WTC11 (cell line): ENCODE measurements around the gene ADD2. TPM values are rescaled to one million over a fixed set of nuclear protein-coding genes. Genes with fewer than 3 reads are reported as not detected.

Experiments used
- ATAC-seq: fragments of 200-7000 bp; cut with Tn5 transposase; 2 replicates; pipeline ENCODE4 v1.10.0; 2021; ENCODE audit warnings: mild to moderate bottlenecking, moderate library complexity
- CTCF ChIA-PET: fragments of 300-600 bp; sonication (Branson Sonifier 250); formaldehyde crosslinking; loops from one replicate; lab custom pipeline; 2021; ENCODE audit warnings: antibody characterized with exemption; lab: Charles Lee
- POLR2A ChIA-PET: fragments of 350-600 bp; sonication (Branson Sonifier 250); formaldehyde crosslinking; loops from one replicate; lab custom pipeline; 2021; ENCODE audit warnings: antibody characterized with exemption; lab: Charles Lee
- DNase-seq: peaks from one replicate; pipeline ENCODE4 v3.0.0; 2021; ENCODE audit warnings: low spot score
- H3K27ac Mint-ChIP-seq: 2 replicates; pipeline ENCODE4 v1.8.0; 2021; ENCODE audit warnings: mixed read lengths
- H3K27me3 Mint-ChIP-seq: 2 replicates; pipeline ENCODE4 v1.8.0; 2021; ENCODE audit warnings: low read depth, mild to moderate bottlenecking, moderate library complexity, mixed read lengths
- H3K36me3 Mint-ChIP-seq: 2 replicates; pipeline ENCODE4 v1.8.0; 2021; ENCODE audit warnings: mixed read lengths
- H3K4me1 Mint-ChIP-seq: 2 replicates; pipeline ENCODE4 v1.8.0; 2022; ENCODE audit warnings: mixed read lengths
- H3K4me3 Mint-ChIP-seq: 2 replicates; pipeline ENCODE4 v1.8.0; 2021; ENCODE audit warnings: mild to moderate bottlenecking, moderate library complexity, mixed read lengths
- H3K9me3 Mint-ChIP-seq: 2 replicates; pipeline ENCODE4 v1.8.0; 2021; ENCODE audit warnings: mixed read lengths
- CBFB ChIP-seq: sonication (generic); formaldehyde crosslinking; IDR thresholded peaks from 2 replicates; pipeline ENCODE4 v1.8.1; 2022; ENCODE audit warnings: mild to moderate bottlenecking, low read depth, missing genetic modification reagents
- ELF4 ChIP-seq: sonication (generic); formaldehyde crosslinking; IDR thresholded peaks from 2 replicates; pipeline ENCODE4 v1.8.1; 2022; ENCODE audit warnings: low read depth, mild to moderate bottlenecking, moderate library complexity, missing genetic modification reagents
- ESRRA ChIP-seq: sonication (generic); formaldehyde crosslinking; IDR thresholded peaks from 2 replicates; pipeline ENCODE4 v1.8.1; 2022; ENCODE audit warnings: mild to moderate bottlenecking, missing genetic modification reagents, borderline replicate concordance
- FOXK1 ChIP-seq: sonication (generic); formaldehyde crosslinking; IDR thresholded peaks from 2 replicates; pipeline ENCODE4 v1.8.0; 2022; ENCODE audit warnings: mild to moderate bottlenecking, moderate library complexity, missing genetic modification reagents
- FOXP1 ChIP-seq: sonication (generic); formaldehyde crosslinking; IDR thresholded peaks from 2 replicates; pipeline ENCODE4 v1.8.0; 2022; ENCODE audit warnings: missing genetic modification reagents, mild to moderate bottlenecking, moderate library complexity, borderline replicate concordance
- HMGA2 ChIP-seq: fragments of 250-450 bp; sonication (Bioruptor Pico); IDR thresholded peaks from 2 replicates; pipeline ENCODE4 v1.4.0; 2021; ENCODE audit warnings: mild to moderate bottlenecking, moderate library complexity
- IRF2 ChIP-seq: sonication (generic); formaldehyde crosslinking; IDR thresholded peaks from 2 replicates; pipeline ENCODE4 v1.8.0; 2022; ENCODE audit warnings: low read depth, missing genetic modification reagents, borderline replicate concordance
- JUN ChIP-seq: sonication (generic); formaldehyde crosslinking; IDR thresholded peaks from 2 replicates; pipeline ENCODE4 v1.8.0; 2023; ENCODE audit warnings: mild to moderate bottlenecking, missing genetic modification reagents
- MXD4 ChIP-seq: fragments of 250-450 bp; sonication (Bioruptor Pico); IDR thresholded peaks from 2 replicates; pipeline ENCODE4 v1.8.0; 2021; ENCODE audit warnings: mild to moderate bottlenecking, moderate library complexity, borderline replicate concordance
- MYBL2 ChIP-seq: sonication (generic); formaldehyde crosslinking; IDR thresholded peaks from 2 replicates; pipeline ENCODE4 v1.8.1; 2023; ENCODE audit warnings: mild to moderate bottlenecking, moderate library complexity, missing genetic modification reagents
- NFYB ChIP-seq: sonication (generic); formaldehyde crosslinking; conservative IDR thresholded peaks from 2 replicates; pipeline ENCODE4 v1.8.0; 2022; ENCODE audit warnings: low read depth, missing genetic modification reagents
- NR2C2 ChIP-seq: sonication (generic); formaldehyde crosslinking; IDR thresholded peaks from 2 replicates; pipeline ENCODE4 v1.8.0; 2022; ENCODE audit warnings: mild to moderate bottlenecking, missing genetic modification reagents
- PRRX2 ChIP-seq: fragments of 250-450 bp; sonication (Bioruptor Pico); IDR thresholded peaks from 2 replicates; pipeline ENCODE4 v1.8.0; 2021; ENCODE audit warnings: mild to moderate bottlenecking
- RORB ChIP-seq: fragments of 250-450 bp; sonication (Bioruptor Pico); IDR thresholded peaks from 2 replicates; pipeline ENCODE4 v1.9.0; 2021; ENCODE audit warnings: mild to moderate bottlenecking
- SMAD3 ChIP-seq: sonication (generic); formaldehyde crosslinking; IDR thresholded peaks from 2 replicates; pipeline ENCODE4 v1.8.0; 2022; ENCODE audit warnings: missing genetic modification reagents, mild to moderate bottlenecking, borderline replicate concordance
- SOX15 ChIP-seq: fragments of 250-450 bp; sonication (Bioruptor Pico); IDR thresholded peaks from 2 replicates; pipeline ENCODE4 v1.9.0; 2021; ENCODE audit warnings: mild to moderate bottlenecking
- TEAD1 ChIP-seq: sonication (generic); formaldehyde crosslinking; IDR thresholded peaks from 2 replicates; pipeline ENCODE4 v1.8.0; 2022; ENCODE audit warnings: mild to moderate bottlenecking, missing genetic modification reagents
- TP53 ChIP-seq: sonication (generic); formaldehyde crosslinking; IDR thresholded peaks from 2 replicates; pipeline ENCODE4 v1.8.1; 2023; ENCODE audit warnings: mild to moderate bottlenecking, missing genetic modification reagents
- ZNF138 ChIP-seq: sonication (generic); formaldehyde crosslinking; conservative IDR thresholded peaks from 2 replicates; pipeline ENCODE4 v1.8.1; 2022; ENCODE audit warnings: mild to moderate bottlenecking, moderate library complexity, missing genetic modification reagents
- ZNF263 ChIP-seq: sonication (generic); formaldehyde crosslinking; IDR thresholded peaks from 2 replicates; pipeline ENCODE4 v1.8.1; 2022; ENCODE audit warnings: low read depth, mild to moderate bottlenecking, moderate library complexity, missing genetic modification reagents
- total RNA-seq: library from RNA; stranded (reverse); gene quantifications from 3 replicates; pipeline ENCODE4 v1.2.3, GENCODE V29; 2021
- TF ChIP-seq, protein P1 (sequence below): sonication (generic); formaldehyde crosslinking; IDR thresholded peaks from 2 replicates; pipeline ENCODE4 v1.8.0; 2023; ENCODE audit warnings: mild to moderate bottlenecking, missing genetic modification reagents
- TF ChIP-seq, protein P2 (sequence below): sonication (generic); formaldehyde crosslinking; IDR thresholded peaks from 2 replicates; pipeline ENCODE4 v1.8.0; 2022; ENCODE audit warnings: mild to moderate bottlenecking, missing genetic modification reagents
- TF ChIP-seq, protein P3 (sequence below): sonication (generic); formaldehyde crosslinking; IDR thresholded peaks from 2 replicates; pipeline ENCODE4 v1.8.1; 2022; ENCODE audit warnings: low read depth, mild to moderate bottlenecking, moderate library complexity, missing genetic modification reagents, borderline replicate concordance
- TF ChIP-seq, protein P4 (sequence below): sonication (generic); formaldehyde crosslinking; IDR thresholded peaks from 2 replicates; pipeline ENCODE4 v1.8.0; 2022; ENCODE audit warnings: mild to moderate bottlenecking, missing genetic modification reagents
- TF ChIP-seq, protein P5 (sequence below): fragments of 250-450 bp; sonication (Bioruptor Pico); IDR thresholded peaks from 2 replicates; pipeline ENCODE4 v2.1.2; 2022; ENCODE audit warnings: mild to moderate bottlenecking, moderate library complexity

ADD2 gene
- total RNA-seq, 1 experiment from 2014 or later, result 196 TPM

DNA sequence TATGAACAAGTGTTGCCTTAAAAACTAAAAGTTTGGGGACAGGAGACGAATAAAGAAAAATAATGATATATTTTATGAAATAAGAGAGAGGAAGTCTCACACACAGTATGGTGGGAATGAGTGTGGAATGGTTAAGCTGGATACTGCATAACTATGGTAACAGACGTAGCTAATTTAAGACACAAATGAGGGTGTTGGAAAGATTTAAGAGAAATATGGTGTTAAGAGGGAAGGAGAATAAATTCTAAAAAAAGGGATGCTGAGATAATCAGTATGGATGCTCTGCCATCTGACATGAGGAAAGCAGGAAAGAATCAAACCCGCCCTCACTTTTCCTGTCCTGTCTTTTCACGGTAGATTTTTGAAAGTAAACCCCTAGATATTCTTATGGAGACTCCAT is 10.6 kb downstream of the ADD2 start:
- ChIA-PET CTCF (no interaction called here), POLR2A (no interaction called here)
- TF ChIP-seq TP53 (CRISPR knock-in tag) (no peak), MYBL2 (CRISPR knock-in tag) (no peak), ZNF138 (CRISPR knock-in tag) (no peak), ZNF263 (no peak), NR2C2 (no peak), FOXK1 (no peak), CBFB (CRISPR knock-in tag) (no peak), MXD4 (CRISPR knock-in tag) (no peak), PRRX2 (CRISPR knock-in tag) (no peak), HMGA2 (CRISPR knock-in tag) (no peak), RORB (CRISPR knock-in tag) (no peak), IRF2 (CRISPR knock-in tag) (no peak), ELF4 (CRISPR knock-in tag) (no peak), FOXP1 (no peak)
- TF ChIP-seq, protein P1, sequence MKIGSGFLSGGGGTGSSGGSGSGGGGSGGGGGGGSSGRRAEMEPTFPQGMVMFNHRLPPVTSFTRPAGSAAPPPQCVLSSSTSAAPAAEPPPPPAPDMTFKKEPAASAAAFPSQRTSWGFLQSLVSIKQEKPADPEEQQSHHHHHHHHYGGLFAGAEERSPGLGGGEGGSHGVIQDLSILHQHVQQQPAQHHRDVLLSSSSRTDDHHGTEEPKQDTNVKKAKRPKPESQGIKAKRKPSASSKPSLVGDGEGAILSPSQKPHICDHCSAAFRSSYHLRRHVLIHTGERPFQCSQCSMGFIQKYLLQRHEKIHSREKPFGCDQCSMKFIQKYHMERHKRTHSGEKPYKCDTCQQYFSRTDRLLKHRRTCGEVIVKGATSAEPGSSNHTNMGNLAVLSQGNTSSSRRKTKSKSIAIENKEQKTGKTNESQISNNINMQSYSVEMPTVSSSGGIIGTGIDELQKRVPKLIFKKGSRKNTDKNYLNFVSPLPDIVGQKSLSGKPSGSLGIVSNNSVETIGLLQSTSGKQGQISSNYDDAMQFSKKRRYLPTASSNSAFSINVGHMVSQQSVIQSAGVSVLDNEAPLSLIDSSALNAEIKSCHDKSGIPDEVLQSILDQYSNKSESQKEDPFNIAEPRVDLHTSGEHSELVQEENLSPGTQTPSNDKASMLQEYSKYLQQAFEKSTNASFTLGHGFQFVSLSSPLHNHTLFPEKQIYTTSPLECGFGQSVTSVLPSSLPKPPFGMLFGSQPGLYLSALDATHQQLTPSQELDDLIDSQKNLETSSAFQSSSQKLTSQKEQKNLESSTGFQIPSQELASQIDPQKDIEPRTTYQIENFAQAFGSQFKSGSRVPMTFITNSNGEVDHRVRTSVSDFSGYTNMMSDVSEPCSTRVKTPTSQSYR, result no peak
- TF ChIP-seq, protein P2, sequence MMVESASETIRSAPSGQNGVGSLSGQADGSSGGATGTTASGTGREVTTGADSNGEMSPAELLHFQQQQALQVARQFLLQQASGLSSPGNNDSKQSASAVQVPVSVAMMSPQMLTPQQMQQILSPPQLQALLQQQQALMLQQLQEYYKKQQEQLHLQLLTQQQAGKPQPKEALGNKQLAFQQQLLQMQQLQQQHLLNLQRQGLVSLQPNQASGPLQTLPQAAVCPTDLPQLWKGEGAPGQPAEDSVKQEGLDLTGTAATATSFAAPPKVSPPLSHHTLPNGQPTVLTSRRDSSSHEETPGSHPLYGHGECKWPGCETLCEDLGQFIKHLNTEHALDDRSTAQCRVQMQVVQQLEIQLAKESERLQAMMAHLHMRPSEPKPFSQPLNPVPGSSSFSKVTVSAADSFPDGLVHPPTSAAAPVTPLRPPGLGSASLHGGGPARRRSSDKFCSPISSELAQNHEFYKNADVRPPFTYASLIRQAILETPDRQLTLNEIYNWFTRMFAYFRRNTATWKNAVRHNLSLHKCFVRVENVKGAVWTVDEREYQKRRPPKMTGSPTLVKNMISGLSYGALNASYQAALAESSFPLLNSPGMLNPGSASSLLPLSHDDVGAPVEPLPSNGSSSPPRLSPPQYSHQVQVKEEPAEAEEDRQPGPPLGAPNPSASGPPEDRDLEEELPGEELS, result no peak
- TF ChIP-seq, protein P3, sequence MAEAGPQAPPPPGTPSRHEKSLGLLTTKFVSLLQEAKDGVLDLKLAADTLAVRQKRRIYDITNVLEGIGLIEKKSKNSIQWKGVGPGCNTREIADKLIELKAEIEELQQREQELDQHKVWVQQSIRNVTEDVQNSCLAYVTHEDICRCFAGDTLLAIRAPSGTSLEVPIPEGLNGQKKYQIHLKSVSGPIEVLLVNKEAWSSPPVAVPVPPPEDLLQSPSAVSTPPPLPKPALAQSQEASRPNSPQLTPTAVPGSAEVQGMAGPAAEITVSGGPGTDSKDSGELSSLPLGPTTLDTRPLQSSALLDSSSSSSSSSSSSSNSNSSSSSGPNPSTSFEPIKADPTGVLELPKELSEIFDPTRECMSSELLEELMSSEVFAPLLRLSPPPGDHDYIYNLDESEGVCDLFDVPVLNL, result no peak
- DNase-seq (no peak), ATAC-seq (no peak)
- Mint-ChIP-seq H3K27me3 (no peaks in the 10 kb centered on the region), H3K4me1 (peaks cover 48% of the 10 kb centered on the region), H3K36me3 (peaks cover 2% of the 10 kb centered on the region), H3K4me3 (no peak overlapping the region), H3K9me3 (no peaks in the 10 kb centered on the region), H3K27ac (no peak overlapping the region)

DNA sequence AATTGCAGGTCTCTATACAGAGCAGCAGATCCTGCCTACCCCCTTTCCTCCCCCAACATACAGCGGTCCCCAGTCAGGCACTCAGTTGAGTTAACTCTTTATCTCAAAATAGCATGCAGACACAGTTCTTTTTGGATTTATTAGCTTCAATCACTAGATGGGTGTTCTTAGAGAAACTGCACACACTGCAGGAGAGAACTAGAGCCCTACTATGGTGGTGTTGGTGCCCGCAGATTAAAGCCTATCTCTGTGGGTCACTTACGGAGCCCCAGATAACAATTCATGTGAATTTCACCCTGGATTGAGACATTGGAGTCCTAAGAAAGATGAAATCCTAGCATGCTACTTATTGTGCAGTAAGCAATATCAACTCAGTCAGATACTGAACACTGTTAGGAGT is 11.9 kb downstream of the ADD2 start:
- no peaks in the 10 kb centered on the region for H3K27me3 Mint-ChIP-seq
- ChIA-PET POLR2A (no interaction called here), CTCF (interaction anchor here (1.2 kb wide), 1 partner anchor 12 kb away, joined by 9 read pairs; the partner anchor contains the start of gene ADD2)
- H3K4me1 Mint-ChIP-seq, result peaks cover 51% of the 10 kb centered on the region
- DNase-seq (no peak), ATAC-seq (no peak)
- TF ChIP-seq JUN (CRISPR knock-in tag), result no peak
- TF ChIP-seq SOX15 (CRISPR knock-in tag), result no peak
- no peak for TF ChIP-seq MYBL2 (CRISPR knock-in tag)
- TF ChIP-seq, protein P4, sequence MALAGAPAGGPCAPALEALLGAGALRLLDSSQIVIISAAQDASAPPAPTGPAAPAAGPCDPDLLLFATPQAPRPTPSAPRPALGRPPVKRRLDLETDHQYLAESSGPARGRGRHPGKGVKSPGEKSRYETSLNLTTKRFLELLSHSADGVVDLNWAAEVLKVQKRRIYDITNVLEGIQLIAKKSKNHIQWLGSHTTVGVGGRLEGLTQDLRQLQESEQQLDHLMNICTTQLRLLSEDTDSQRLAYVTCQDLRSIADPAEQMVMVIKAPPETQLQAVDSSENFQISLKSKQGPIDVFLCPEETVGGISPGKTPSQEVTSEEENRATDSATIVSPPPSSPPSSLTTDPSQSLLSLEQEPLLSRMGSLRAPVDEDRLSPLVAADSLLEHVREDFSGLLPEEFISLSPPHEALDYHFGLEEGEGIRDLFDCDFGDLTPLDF (CRISPR knock-in tag), result no peak
- TF ChIP-seq IRF2 (CRISPR knock-in tag), result no peak
- TF ChIP-seq TEAD1 (CRISPR knock-in tag), result no peak
- TF ChIP-seq SMAD3, result no peak
- TF ChIP-seq ESRRA (CRISPR knock-in tag), result no peak
- TF ChIP-seq, protein P5, sequence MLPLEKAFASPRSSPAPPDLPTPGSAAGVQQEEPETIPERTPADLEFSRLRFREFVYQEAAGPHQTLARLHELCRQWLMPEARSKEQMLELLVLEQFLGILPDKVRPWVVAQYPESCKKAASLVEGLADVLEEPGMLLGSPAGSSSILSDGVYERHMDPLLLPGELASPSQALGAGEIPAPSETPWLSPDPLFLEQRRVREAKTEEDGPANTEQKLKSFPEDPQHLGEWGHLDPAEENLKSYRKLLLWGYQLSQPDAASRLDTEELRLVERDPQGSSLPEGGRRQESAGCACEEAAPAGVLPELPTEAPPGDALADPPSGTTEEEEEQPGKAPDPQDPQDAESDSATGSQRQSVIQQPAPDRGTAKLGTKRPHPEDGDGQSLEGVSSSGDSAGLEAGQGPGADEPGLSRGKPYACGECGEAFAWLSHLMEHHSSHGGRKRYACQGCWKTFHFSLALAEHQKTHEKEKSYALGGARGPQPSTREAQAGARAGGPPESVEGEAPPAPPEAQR (CRISPR knock-in tag), result no peak
- TF ChIP-seq NFYB (CRISPR knock-in tag), result no peak
- no peak overlapping the region; the same call in 1 of the 2 replicates for H3K27ac Mint-ChIP-seq
- no peaks in the 10 kb centered on the region for H3K9me3 Mint-ChIP-seq
- no peak overlapping the region for H3K4me3 Mint-ChIP-seq
- peaks cover 2% of the 10 kb centered on the region for H3K36me3 Mint-ChIP-seq
